Inflammatory macrophage treated with lipopolysaccharide for 4 hours (primary cell): ENCODE data around the gene MAPRE3.

Experiments used
- DNase-seq: peaks from one replicate; pipeline ENCODE4 v3.0.0-alpha.2; 2020

MAPRE3 gene

DNA sequence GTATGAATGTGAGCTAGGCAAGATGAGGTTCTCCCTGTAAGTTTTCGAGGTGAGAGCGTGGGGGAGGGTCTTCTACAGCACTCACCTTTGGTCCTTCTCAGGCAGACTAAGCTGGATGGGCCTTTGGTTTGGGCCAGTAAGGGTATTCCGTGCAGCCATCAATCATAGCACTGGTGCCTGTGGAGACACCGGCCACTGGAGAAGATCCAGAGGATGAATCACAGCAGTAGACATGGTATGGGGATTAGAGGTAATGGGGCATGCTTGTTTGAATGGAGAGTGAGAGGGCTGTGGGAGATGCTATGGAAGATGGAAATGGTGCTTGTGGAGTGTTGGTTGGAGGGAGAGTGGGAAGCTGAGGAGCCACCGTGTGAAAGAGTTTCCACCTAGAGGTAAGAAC lies 16.1 kb downstream of the MAPRE3 start:
- no peak for DNase-seq

DNA sequence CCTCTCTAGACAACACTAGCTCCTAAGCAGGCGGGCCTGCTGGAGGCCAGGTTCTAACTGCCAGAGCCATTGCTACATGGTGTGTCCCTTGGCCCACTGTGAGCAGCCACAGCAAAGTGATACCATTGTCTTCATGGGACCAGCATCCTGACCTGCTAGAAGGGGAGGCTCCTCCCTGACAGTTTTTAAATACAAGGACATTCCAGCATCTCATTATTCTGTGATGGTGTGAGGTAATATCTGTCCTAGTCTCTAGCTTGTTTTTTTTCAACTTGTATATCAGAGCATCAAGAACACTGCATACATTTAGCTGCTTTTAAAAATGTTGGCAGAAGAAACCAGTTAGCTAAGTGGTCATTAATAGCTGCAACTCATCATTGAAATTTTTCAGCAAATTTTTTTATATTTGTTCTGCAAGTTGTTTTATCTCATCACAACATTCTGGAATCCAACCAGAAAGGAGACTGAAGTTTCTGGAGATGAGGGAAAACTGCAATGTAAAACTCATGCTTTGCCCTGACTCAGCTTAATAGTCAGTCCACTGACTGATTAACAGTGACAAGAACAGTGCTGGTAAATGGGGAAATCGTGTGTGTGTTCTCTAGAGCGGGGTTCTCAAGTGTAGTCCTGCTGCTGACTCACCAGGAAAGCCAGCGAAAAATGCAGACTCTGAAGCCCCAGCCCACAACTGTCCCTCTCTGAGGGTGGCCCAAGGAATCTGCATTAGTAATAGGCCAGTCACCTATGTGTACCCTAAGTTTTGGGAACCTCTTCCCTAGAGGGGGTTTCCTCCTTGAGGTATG lies 17.8 kb downstream of the MAPRE3 start:
- no peak for DNase-seq

DNA sequence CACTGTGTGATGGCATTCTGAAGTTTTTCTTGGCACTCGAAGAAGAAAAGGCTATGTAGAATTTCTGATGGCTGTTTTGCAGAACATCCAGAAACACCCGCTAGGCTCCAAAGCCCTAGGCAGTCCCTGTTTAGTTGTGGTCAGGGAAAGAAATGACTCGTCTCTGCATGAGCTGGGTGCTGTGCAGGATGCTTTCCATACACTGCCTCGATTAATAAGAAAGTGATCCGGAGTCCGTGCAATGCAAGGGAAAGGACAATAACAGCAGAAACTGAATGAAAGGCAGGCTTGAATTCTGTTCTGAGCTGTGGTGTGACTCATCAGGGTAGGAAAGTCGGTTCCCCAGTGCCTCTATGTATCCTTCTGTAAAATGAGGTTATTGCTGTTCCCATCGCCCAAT lies 18.7 kb downstream of the MAPRE3 start:
- no peak for DNase-seq

DNA sequence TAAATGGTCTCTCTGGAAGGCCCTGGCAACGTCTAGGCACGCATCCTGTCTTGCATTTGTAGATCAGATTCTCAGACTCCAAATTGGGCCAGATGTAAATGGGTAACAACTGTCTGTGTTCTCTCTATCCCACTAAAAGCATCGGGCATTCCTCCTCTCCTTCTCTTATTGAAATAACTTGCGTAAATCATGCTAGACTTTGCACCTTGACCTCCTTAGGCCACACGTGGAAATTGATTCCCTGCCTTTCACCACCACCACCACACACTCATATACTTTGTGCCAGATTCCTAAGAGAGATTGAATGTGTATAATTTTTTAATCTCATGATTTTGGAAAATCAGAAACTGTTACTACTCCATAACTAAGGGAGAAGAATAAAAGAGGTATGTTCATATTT lies 21.3 kb downstream of the MAPRE3 start:
- DNase-seq: no peak

DNA sequence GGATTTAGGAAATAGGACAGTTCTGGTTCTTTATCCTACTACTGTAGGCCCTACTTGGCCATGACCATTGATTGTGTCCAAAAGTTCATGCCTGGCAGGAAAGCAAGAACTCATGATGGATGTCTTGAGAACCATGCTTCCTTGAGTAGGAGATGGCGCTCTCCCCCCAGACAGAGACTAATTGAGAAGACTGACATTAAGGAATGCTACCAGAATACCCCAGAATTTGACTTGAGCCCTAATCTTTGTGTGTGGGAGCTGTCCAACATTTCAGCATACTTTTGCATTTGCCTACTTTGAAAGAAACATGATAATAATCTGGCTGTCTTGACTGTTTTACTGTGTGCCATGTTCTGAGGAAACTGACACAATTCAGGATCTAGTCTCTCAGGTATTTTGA lies 23.3 kb downstream of the MAPRE3 start:
- no peak for DNase-seq

DNA sequence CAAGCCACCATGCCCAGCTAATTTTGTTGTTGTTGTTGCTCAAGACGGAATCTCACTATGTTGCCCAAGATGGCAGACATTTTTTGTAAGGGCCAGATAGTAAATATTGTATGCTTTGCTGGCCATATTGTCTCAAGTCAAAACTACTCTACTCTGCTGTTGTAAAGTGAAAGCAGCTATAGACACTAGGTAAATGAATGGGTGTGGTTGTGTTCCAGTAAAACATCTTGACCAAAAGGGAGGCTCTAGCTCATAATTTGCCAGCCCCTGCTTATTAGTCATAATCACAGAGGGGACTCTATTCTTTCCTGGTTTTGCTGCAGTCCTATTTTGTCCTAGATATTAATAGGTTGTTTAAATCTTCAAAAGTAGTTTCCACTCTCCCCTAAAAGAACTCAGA lies 24.5 kb downstream of the MAPRE3 start:
- DNase-seq: no peak

DNA sequence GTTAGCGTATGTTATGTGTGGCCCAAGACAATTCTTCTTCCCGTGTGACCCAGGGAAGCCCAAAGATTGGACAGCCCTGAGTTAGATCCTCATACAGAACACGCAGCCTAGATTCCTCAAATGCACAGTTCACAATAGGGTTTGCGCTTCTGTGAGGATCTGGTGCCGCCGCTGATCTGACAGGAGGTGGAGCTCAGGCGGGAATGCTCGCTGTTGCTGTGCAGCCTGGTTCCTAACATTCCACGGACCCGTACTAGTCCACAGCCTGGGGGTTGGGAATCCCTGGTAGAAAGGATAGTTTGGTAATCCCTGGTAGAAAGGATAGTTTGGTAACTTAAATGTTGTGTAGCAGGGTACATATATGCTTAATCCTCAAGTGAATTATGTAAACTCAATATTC lies 27.0 kb downstream of the MAPRE3 start:
- DNase-seq: no peak

DNA sequence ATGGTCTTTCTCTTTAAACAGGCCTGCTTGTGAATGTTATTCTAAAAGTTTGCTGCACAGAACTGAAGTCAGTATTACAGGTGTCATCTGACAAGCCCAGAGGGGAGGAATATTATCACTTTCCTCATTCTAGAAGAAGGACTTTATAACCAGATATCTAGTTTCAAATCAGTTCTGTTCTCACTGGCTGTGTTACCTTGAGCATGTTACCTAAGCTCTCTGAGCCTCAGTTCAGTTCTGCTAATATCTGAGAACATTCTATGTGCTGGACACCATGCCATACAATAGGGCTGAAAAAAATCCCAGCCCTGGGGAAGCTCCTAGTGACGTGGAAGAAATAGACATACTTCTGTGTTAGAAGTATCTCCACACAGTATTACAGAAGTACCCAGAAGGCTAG lies 27.9 kb downstream of the MAPRE3 start:
- DNase-seq: no peak

DNA sequence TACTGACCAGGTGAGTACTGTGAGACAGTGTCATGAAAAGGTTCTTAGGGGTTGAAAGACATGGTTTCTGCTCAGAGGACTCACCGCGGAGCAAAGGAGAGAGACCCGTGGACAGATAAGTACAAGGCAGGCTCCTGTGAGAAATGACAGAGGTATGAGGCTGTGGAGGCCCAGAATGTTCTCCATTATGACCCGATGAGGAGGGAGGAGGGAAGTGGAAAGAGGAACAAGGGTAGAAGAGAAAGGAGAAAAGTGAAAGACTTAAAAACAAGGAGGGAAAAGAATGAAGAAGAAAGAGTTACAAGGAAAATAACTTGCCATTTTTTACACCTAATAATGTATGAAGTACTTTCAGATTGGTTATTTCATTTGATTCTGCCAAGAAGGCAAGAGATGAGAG lies 29.8 kb downstream of the MAPRE3 start:
- peak; percentile 45 for DNase-seq

DNA sequence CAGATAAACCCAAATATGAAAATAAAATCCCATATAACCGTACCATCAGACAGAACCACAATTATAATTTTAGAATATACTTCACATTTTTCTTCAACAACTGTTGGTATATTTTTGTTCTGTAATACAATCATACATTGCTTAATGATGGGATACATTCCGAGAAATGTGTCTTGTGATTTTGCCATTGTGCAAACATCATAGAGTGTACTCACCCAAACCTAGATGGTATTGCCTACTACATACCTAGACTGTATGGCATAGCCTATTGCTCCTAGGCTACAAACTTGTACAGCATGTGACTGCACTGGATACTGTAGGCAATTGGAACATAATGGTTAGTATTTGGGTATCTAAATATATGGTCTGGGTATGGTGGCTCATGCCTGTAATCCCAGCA lies 30.6 kb downstream of the MAPRE3 start:
- peak; percentile 31 for DNase-seq

DNA sequence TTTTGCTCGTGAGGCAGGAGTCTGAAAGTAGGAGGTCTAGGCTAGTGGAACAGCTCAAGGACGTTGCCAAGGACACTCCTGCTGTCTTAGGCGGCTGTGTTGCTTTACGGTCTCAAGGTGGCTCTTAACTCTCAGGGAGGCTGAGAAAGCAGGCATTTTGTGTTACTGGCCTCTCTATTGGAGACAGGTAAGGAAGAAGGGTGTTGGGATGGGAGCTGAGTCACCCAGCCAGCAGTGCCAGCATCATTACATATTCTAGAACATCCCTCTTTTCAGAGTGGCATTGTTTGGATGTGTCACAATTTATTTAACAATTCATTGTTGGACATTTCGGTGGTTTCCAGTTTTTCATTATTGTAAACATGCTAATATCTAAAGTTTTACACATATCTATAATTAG lies 31.5 kb downstream of the MAPRE3 start:
- DNase-seq: peak; percentile 10

DNA sequence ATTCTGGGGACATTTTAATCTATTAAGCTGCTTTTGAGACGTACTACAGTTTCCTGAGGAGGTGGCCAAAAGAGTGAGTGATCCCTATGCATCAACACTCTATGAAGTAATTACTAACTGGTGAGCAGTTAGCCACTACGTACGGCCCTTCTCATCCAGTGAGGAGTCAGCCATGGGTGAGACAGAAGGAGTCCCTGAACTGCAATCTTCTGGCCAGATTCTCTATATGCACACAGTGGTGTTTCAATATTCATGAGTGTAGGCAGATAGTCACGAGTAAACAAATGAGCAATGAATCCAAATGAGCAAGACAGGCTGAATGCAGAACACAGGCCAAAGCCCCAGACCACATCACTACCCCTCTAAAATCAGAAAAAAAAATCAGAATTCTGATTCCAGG lies 32.6 kb downstream of the MAPRE3 start:
- peak; percentile 55 for DNase-seq

DNA sequence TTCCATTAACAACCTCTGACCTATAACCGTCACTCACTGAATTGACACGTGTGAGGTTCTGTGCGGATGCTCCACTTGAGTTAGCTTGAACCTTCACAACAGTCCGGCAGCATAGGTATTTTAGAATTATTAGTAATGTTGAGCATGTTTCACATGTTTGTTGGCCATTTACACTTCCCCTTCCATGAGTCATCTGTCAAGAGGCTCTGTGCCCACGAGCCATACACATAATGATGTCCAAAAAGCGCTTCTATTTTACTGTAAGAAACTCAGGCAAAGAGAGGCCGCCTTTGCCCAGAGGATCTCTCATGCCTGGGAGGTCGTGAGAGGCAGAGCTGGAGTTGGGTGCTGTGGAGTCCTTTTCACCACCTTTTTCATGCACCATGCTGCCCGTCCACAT lies 33.4 kb downstream of the MAPRE3 start:
- peak; percentile 83 for DNase-seq

DNA sequence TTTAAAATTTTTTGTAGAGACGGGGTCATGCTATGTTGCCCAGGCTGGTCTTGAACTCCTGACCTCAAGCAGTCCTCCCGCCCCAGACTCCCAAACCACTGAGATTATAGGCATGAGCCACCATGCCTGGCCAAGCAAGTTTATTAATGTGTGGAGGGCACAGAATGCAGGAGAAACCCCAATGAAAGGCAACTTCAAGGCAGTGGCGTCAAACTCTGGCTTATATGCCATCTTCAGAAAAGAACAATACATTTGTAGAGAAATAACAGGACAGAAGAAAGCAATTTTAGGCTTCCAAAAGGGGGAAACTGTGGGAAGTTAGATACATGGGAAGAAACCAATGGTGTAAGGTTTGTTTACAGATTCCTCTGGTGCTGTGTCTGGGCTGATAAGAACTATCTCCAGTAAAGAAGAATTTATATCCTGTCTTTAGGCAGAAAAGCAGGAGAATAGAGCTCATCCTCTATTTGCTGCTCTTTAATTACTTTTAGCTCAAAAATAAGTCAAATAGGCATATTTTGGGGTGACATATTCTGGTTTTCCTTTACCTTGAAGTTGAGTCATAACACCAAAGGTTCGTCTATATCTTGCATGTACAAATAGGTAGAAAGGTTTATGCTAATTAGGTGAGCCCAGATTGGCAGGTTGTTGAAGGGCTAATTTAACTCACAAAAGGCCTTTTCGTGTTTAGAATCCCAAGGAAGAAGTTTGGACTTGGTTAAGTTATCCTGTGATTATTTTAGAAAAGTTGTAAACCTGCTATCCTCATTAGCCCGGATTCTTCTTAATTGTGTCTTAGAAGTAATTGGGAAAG lies 36.4 kb downstream of the MAPRE3 start:
- DNase-seq: no peak

DNA sequence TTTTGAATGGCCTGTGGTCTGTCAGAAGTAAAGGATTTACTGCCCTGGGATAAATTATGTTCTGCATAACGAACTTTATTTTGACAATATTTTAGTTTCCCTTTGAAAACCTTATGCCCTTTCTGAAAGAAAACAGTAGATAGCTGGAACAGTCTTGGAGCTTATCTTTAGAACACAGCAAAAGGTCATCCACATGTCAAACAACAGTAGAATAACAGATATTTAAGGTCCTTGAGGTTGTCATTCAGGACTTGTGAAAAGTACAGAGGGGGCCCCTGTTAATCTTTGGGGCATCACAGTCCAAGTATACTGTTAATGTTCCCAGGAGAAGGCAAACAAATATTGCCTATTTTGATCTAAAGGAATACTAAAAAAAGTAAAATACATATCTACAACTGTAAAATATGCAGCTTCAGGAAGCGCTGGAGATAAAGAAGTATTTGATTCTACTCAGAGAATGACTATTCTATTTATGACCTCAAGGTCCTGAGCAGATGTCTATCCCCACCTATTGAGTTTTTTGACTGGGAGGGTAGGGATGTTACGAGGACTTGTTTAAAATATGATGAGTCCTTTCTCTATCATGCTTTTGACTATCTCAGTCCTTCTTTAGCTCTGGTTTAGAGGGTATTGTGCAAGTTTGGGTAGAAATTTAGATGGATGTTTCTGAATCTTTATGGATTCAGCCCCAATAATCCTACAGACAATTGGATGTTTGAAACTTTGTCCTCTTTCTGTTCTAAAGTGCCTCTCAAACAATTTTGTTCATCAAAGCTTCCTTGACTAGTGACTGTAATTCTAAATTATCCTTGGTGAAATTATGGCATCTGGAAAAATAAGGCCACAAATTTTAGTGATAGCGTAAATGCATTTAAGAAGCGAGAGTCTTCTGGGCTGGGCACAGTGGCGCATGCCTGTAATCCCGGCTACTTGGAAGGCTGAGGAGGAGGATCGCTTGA lies 37.3 kb downstream of the MAPRE3 start:
- no peak for DNase-seq

DNA sequence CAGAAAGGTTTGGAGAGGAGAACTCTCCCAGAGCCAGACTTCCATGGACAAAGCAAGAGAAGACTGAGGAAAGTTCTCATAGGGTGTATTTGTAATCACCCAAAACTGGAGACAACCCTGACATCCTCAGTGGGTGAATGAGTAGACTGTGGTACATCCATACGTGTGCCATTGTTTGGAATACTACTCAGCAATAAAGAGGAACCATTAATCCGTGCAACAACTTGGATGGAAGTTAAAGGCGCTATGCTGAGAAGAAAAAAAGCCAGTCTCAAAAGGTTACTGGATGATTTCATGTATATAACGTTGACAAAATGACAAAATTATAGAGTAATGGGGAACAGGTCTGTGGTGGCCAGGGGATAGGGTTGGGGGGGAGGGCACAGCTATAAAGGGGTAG lies 38.2 kb downstream of the MAPRE3 start:
- DNase-seq: no peak

DNA sequence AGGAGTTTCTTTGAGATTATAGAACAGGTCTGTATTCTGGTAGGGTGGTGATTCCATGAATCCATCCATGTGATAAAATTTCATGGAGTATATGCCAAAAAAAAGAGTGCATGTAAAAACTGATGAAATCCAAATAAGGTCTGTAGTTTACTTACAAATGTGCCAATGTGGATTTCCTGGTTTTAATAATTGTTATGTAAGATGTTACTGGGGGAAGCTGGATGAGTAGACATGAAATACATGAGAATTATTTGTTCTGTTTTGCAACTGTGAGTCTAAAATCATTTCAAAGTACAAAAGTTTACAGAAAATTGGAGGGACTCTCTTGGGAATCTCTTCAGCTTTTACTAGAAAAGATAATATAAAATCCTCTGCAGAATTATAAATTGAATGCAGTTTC lies 38.6 kb downstream of the MAPRE3 start:
- peak; percentile 57 for DNase-seq

DNA sequence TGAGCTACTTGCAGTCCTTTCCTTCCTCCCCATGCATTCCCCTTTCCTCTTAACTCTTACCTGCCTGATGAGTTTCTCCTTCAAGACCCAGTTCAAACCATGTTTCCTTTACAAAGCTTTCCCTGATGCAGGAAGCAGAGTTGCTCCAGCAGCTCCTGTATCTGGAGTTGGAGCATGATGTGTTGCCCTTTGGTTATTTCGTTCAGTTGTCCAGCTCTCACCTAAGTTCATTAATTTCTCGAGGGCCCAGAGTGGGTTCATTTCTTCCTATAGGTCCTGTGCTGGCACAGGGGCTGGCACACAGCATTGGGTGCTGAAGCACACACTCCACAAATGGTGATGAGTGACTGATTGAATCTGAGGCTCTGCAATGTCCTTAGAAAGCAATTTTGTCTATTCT lies 39.3 kb downstream of the MAPRE3 start:
- no peak for DNase-seq

DNA sequence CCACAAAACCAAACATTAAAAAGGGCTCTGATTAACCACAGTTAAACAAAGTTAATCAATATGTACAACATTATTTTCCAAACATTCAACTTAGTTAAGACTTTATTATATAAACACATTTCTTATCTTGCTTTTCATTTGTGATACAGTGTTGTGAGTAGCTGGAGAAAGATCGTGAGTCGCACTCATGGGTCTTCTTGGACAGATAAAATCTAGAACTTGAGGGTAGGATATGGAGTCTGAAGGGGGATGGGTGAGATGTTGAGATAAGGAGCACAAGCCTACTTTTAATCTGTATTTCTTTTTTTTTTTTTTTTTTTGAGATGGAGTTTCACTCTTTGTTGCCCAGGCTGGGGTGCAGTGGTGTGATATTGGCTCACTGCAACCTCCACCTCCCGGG lies 39.7 kb downstream of the MAPRE3 start:
- no peak for DNase-seq

DNA sequence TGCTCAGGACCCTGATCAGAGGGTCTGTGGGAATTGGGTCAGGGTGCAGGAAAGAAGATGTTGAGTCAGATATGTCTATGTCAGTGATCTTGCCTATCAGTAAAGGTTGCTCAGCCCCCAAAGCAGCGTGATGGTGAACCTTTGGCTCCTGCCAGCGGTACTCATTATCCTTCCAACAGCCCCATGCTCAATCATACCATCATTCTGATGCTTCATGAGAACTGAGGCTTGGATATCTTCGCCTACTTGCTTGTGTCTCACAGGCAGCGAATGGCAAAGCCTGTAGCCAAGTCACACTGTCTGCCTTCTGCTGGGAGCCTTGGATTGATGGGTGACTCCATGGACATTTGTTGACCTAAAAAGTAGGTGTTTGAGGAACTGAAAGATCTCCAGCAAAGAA lies 43.3 kb downstream of the MAPRE3 start:
- no peak for DNase-seq

DNA sequence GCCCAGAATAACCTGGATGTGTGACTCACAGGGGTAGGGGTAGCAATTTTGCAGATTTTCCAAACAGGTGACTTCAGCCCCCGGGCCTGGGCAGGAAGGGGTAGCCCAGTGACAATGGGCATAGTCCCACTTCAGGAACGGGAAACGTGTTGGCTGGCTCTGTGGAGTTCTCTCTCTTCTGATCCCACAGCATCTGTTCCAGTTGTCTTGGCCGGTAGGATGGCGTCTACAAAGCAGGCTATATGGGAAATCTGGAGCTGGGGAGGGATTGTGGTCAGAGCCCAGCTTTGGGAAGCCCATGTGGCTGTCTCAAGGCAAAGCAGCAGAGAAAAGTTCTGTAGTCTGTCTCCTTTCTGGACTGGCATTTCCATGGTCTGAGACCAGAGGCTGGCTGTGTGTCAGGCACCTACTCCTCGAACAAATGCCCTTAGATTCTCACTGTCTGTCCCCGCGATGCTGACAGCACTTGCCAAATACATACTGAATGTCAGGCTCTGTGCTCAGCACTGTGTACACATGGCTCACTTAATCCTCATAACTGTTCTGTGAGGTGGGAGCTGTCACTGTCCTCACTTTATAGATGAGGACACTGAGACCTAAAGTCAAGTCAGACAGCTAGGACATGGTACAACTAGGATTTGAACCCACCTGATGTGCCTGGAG lies 44.5 kb downstream of the MAPRE3 start:
- DNase-seq: no peak

DNA sequence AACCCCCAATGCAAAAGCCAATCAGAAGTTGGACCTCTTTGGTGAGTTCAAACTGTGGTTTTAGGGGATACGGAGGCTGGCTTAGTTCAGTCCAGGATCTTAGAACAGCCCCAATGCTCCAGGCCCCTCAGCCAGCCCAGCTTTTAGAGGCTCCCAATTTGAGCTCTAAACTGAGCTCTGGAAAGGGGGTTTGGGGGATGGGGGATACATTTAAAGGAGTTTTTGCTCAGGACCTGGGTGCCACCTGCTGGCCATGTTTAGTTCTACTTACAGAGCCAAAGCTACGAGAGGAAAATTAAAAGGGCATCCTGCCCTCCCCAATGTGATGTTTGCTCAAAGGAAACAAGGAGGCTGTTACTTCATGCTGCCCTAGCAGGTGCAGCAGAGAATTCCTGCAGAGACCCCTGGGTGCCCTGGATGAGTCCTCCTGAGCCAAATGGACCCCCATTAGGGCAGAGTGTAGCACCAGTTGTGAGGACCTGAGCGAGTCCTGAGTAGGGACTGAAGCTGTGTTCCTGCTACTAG lies 46.4 kb downstream of the MAPRE3 start:
- peak; percentile 57 for DNase-seq
